GM19468 (cell line): Measurements from ENCODE around the gene EMD.

Experiments used
- ATAC-seq: cut with Tn5 transposase; IDR thresholded peaks from one replicate; pipeline ENCODE4 v1.9.1; 2021; ENCODE audit warnings: mild to moderate bottlenecking, moderate library complexity, moderate number of reproducible peaks; ENCODE audit not compliant: unreplicated experiment; ENCODE audit errors: extremely low read depth

EMD gene

DNA sequence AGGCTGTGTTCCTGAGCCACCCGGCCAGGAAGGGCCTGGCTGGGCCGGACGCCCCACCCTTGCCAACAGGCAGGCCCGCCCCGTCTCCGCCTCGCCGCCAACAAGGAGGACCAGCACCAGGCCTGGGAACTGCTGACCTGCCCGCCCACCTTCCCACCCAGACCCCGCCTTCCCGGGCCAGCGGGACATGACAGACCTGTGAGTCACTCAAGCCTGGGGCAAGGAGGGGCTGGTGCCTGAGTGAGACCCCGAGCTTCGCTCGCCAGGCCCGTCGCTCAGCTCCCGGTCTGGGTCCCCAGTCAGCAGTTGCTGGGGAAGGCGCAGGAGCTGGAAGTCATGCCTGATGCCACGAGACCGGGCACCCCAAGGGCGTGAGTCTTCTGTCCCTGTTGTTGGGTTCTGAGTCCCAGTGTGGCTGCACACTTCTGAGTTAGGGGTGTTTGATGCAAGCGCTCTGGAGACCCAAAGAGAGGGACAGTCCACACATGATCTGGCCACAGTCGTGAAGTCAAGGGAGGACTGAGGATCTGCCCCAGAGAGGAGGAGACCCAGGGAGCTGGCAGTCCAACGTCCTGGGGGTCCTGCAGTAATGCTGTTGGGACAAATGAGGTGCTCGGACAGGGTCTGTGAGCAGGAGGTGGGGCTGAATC lies 30.3 kb downstream of the EMD start, which contains the start of gene DNASE1L1:
DNASE1L1 (minus strand) TSS at position 33 of the 650 bp plus-strand sequence. CDS start 3,686 bp downstream, outside the sequence.
- ATAC-seq, result no peak

DNA sequence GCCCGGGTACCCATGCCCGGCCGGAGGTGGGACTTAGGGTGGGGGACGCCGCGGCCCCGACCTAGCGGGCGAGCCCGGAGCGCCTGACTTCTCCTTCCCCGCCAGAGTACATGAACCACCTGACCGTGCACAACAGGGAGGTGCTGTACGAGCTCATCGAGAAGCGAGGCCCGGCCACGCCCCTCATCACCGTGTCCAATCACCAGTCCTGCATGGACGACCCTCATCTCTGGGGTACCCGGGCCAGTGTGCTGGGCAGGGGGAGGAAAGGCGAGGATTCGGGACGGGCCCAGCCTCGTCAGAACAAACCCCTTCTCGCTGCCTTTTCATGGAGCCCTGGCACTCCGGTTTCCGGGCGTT lies 32.9 kb downstream of the EMD start:
- no peak for ATAC-seq

DNA sequence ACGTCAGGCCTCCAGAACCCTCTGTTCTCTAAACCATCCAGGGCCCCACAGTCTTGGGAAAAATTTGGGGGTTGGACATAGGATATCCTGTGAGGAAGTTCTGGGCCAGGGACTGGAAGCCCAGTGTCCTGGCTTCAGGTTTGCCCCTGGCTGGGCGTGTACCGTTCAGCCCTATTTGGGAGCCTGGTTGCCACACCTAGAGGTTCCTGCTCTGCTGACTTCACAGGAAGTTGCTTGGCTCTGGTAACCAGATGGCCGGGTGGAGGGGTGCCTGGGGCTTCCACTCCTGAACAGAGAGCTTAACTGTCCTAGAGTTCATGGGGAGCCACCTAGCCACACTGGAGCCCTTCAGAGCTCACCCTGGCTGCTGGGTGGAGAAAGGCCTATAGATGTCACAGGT lies 33.4 kb downstream of the EMD start:
- ATAC-seq, result no peak

DNA sequence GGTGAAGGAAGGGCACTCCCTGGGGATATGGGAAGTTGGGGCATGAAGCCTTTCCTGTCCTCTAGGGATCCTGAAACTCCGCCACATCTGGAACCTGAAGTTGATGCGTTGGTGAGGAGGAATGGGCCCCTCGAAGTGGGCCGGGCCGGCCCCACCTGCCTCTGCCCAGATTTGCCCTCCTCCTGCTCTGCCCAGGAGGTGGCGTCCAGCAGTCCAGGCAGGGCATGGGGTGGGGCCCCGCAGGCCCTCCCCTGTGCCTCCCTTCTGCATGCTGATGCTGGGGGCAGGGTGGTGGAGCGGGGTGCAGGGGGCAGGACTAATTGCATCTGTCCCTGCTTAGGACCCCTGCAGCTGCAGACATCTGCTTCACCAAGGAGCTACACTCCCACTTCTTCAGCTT lies 34.0 kb downstream of the EMD start:
- no peak for ATAC-seq

- no peak for ATAC-seq
Observed at GRCh38 chrX:154417157-154417556, 38.1 kb downstream of the EMD start.

GRCh38 chrX:154419189-154419588 lies 40.1 kb downstream of the EMD start:
- ATAC-seq, result no peak

GRCh38 chrX:154419688-154420401 lies 40.8 kb downstream of the EMD start:
- ATAC-seq, result no peak

DNA sequence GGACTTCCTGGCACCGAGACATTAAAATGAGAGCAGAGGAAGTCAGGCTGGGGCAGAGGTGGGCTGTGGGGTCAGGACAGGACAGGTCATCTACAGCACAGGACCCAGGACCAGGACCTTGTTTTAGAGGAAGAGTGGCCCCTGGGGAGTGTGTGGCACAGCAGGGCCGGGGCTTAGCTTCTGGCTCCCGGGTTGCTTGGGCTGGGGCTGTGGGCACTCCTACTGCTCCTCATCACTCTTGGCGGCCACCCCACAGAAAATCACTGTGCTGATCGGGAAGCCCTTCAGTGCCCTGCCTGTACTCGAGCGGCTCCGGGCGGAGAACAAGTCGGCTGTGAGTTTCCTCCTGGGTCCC lies 41.3 kb downstream of the EMD start:
- no peak for ATAC-seq

DNA sequence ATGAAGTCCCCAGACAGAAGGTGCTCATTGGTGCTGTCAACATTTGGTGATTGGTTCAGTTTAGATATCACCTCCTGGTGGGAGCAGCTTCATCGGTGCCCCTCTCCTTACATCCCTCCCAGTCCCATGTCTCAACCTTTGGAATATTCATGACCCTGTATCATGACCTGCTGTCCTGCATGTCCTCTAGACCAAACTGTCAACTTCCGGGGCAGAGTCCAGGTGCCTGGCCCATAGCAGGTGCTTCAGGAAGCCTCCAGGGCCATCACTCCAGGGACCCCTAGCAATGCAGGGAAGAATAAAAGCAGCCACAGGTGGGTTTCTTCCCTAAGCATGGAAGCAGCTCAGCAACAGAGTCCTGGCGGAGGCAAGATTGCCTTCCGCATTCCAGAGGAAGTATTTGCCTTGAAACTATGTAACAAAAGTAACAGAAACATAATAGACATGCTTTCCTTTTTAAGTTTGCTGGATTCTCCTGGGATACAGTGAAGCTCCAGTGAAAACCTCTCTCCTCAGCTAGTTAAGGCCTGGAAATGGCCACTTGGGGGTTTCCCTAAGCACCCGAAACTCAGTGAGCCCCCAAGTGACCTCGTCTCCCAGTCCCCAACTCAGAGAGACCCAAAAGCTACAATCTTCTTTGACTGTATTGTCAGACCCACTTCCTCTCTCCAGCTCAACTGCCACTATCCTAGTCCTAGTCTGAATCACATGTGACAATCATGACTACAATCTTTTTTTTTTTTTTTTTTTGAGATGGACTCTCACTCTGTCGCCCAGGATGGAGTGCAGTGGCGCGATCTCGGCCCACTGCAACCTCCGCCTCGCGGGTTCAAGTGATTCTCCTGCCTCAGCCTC lies 48.0 kb downstream of the EMD start:
- ATAC-seq, result no peak

DNA sequence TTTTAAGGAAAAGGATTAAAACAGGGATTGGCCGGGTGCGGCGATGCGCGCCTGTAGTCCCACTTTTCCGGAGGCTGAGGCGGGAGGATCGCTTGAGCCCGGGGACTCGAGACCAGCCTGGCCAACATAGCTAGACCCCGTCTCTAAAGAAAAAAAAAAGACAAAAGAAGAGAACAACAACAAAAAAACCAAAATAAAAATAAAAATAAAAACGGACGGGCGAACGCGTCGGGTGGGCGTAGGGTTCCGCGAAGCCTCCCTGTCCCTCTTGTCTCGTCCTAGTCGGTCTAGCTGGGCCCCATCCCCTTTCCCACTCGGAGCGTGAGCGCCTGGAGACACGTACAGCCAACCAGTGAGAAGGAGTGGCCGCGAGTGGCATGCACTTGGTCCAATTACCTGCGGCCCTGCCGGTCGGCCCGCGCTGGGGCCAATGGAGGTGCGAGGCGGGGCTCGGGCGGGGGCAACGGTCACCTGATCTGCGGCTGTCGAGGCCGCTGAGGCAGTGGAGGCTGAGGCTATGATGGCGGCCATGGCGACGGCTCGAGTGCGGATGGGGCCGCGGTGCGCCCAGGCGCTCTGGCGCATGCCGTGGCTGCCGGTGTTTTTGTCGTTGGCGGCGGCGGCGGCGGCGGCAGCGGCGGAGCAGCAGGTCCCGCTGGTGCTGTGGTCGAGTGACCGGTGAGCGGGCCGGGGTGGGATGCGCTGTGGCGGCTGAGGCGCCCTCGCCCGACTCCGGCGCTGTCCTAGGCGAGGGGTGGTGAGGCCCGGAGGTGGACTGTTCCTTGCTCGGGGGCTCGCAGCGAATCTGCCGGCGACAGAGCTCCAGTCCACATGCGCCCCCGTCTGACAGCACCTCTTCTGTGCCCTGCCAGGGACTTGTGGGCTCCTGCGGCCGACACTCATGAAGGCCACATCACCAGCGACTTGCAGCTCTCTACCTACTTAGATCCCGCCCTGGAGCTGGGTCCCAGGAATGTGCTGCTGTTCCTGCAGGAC lies 49.4 kb downstream of the EMD start, which contains the start of gene ATP6AP1:
ATP6AP1 (plus strand) TSS at position 502 of the 996 bp plus-strand sequence; CDS start at position 518, 16 bp downstream.
- peak; percentile 77 for ATAC-seq

- ATAC-seq, result no peak
Observed at GRCh38 chrX:154429711-154430110, 50.6 kb downstream of the EMD start.

DNA sequence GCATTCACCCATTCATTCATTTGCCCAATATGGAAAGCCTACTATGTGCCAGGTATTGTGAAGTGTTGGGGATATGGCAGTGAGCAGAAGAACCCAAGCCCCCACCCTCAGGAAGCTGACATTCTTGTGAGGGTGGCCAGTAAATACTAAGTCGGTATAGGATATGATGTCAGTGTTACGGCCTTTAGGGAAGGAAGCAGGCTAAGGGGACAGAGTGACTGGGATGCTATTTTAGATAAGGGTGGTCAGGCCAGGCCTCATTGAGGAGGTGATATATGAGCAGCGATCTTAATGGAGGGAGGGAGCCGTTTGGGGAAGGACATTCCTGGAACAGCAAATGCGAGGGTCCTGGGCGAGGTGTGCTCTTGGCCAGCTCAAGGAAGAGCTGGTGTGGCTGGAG lies 51.4 kb downstream of the EMD start:
- ATAC-seq, result no peak

DNA sequence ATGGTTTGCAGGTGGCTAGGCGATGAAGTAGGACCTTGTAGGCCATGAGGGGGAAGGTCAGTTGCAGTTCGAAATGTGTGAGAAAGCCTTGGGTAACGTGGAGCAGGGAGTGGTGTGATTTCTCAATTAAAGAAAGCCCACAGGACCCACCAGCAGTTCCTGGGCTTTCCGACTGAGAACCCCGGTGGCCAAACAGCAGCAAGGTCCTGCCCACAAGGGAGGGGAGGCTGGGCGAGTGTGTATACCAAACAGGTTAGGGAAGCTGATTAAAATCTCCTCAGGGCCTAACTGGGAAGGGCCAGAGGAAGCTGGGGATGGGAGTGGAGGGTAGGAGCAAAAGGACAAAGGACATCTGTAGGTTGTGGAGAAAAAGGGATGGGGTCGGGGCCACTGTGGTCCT lies 51.8 kb downstream of the EMD start:
- ATAC-seq, result no peak
